OCI-LY1 (cell line): Measurements from ENCODE around the gene ATL1.

ENCODE experiments used
- H2AFZ ChIP-seq: fragments of 200-600 bp; sonication (generic), shearing (Covaris generic); 2 replicates; pipeline ENCODE4 v1.6.0; 2014; ENCODE audit warnings: antibody characterized with exemption, mild to moderate bottlenecking, low read length
- H3F3A ChIP-seq: fragments of 200-600 bp; sonication (generic), shearing (Covaris generic); 2 replicates; pipeline ENCODE4 v1.6.0; 2014; ENCODE audit warnings: mild to moderate bottlenecking, antibody characterized with exemption, low read length, moderate library complexity; ENCODE audit not compliant: insufficient read depth
- H3K27ac ChIP-seq: fragments of 200-600 bp; sonication (generic); 2 replicates; pipeline ENCODE4 v1.5.1; 2014; ENCODE audit warnings: low read length, mixed run types, mild to moderate bottlenecking, low read depth; ENCODE audit not compliant: poor library complexity, severe bottlenecking
- H3K27me3 ChIP-seq: fragments of 200-600 bp; sonication (generic); 2 replicates; pipeline ENCODE4 v1.6.0; 2014; ENCODE audit warnings: antibody characterized with exemption, mild to moderate bottlenecking, low read length, moderate library complexity; ENCODE audit not compliant: insufficient read depth
- H3K36me3 ChIP-seq: fragments of 200-600 bp; sonication (generic); 2 replicates; pipeline ENCODE4 v1.6.1; 2014; ENCODE audit warnings: mild to moderate bottlenecking, antibody characterized with exemption, low read length, moderate library complexity, mixed read lengths; ENCODE audit not compliant: insufficient read depth
- H3K4me1 ChIP-seq: fragments of 200-600 bp; sonication (generic); 2 replicates; pipeline ENCODE4 v1.5.1; 2014; ENCODE audit warnings: mild to moderate bottlenecking, low read length, moderate library complexity; ENCODE audit not compliant: insufficient read depth, severe bottlenecking
- H3K4me2 ChIP-seq: fragments of 200-600 bp; sonication (generic), shearing (Covaris generic); 2 replicates; pipeline ENCODE4 v1.6.1; 2014; ENCODE audit warnings: low read length
- H3K4me3 ChIP-seq: fragments of 200-600 bp; sonication (generic); 2 replicates; pipeline ENCODE4 v1.5.1; 2014; ENCODE audit warnings: low read length, low read depth, mild to moderate bottlenecking, mixed read lengths; ENCODE audit not compliant: poor library complexity, severe bottlenecking
- H3K79me2 ChIP-seq: fragments of 200-600 bp; shearing (Covaris generic); 2 replicates; pipeline ENCODE4 v1.6.1; 2016; ENCODE audit warnings: mixed run types, low read length, mixed read lengths; ENCODE audit not compliant: insufficient read depth
- H3K9ac ChIP-seq: fragments of 200-600 bp; sonication (generic), shearing (Covaris generic); 2 replicates; pipeline ENCODE4 v1.6.1; 2014; ENCODE audit warnings: mild to moderate bottlenecking, low read length, mixed read lengths
- H3K9me2 ChIP-seq: fragments of 200-600 bp; sonication (generic), shearing (Covaris generic); 2 replicates; pipeline ENCODE4 v1.6.1; 2014; ENCODE audit warnings: low read depth, mild to moderate bottlenecking, low read length, mixed read lengths
- H3K9me3 ChIP-seq: fragments of 200-600 bp; shearing (Covaris generic); 2 replicates; pipeline ENCODE4 v1.6.1; 2014; ENCODE audit warnings: low read length, mixed read lengths
- H4K20me1 ChIP-seq: fragments of 200-600 bp; sonication (generic), shearing (Covaris generic); 2 replicates; pipeline ENCODE4 v1.6.0; 2016; ENCODE audit warnings: mild to moderate bottlenecking, low read length; ENCODE audit not compliant: insufficient read depth
- EZH2 ChIP-seq: fragments of 200-600 bp; sonication (generic), shearing (Covaris generic); IDR thresholded peaks from 2 replicates; pipeline ENCODE4 v1.8.0; 2017; ENCODE audit warnings: borderline replicate concordance, mixed run types, mild to moderate bottlenecking, antibody characterized with exemption, low read length, moderate library complexity, mixed read lengths
- TF ChIP-seq, protein P1 (sequence below): fragments of 200-600 bp; sonication (generic), shearing (Covaris generic); IDR thresholded peaks from 2 replicates; pipeline ENCODE4 v1.5.1; 2017; ENCODE audit warnings: mild to moderate bottlenecking, antibody characterized with exemption, low read length, moderate library complexity, mixed read lengths

The ATL1 gene

DNA sequence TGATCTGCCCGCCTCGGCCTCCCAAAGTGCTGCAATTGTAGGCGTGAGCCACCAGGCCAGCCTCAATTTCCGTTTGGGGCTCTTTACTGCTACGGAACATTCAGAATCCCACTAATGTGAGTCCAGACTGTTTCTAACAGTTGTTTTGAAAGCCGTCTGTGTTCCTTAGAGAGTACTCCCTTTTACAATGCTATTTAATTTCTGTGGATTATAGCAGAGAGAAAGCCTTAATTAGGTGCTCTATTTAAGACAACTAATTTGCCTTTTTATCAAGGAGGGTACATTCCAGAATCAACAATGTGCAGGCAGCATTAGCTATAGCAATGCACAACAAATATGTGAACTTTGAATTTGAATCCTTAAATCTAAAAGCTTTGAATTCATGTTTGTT lies 110.9 kb downstream of the ATL1 start:
- no peak overlapping the region for H2AFZ ChIP-seq
- no peaks in the 10 kb centered on the region for H3K9me3 ChIP-seq
- H3K4me3 ChIP-seq: no peak overlapping the region
- no peak overlapping the region for H3K27ac ChIP-seq
- H3K9me2 ChIP-seq: no peaks in the 10 kb centered on the region
- no peak for TF ChIP-seq EZH2
- TF ChIP-seq, protein P1, sequence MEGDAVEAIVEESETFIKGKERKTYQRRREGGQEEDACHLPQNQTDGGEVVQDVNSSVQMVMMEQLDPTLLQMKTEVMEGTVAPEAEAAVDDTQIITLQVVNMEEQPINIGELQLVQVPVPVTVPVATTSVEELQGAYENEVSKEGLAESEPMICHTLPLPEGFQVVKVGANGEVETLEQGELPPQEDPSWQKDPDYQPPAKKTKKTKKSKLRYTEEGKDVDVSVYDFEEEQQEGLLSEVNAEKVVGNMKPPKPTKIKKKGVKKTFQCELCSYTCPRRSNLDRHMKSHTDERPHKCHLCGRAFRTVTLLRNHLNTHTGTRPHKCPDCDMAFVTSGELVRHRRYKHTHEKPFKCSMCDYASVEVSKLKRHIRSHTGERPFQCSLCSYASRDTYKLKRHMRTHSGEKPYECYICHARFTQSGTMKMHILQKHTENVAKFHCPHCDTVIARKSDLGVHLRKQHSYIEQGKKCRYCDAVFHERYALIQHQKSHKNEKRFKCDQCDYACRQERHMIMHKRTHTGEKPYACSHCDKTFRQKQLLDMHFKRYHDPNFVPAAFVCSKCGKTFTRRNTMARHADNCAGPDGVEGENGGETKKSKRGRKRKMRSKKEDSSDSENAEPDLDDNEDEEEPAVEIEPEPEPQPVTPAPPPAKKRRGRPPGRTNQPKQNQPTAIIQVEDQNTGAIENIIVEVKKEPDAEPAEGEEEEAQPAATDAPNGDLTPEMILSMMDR: no peak
- H3K4me1 ChIP-seq: peaks cover 22% of the 10 kb centered on the region
- peaks cover 13% of the 10 kb centered on the region for H3K79me2 ChIP-seq
- H3K9ac ChIP-seq: no peak overlapping the region
- H4K20me1 ChIP-seq: no peaks in the 10 kb centered on the region
- no peak overlapping the region for H3K4me2 ChIP-seq
- H3K36me3 ChIP-seq: no peaks in the 10 kb centered on the region
- no peaks in the 10 kb centered on the region for H3K27me3 ChIP-seq
- H3F3A ChIP-seq: no peaks in the 10 kb centered on the region

DNA sequence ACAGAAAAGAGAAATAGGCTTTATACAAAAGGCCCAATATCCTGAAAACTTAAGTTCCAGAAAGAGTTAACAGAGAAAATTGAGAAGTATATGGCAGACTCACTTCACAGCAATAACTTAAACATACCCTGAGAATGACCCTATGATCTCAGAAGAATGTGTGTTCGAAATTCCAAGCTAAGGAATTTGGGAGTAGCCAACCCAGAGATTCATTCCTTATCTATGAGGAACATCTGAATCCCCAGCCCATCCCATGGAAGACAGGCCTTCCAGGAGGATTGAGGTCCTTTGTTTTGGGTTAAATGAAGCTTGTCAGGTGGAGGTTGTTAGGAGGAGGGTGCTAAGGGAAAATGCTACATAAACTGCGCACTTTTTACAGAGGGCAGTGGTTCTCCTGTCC lies 115.7 kb downstream of the ATL1 start:
- Histone ChIP-seq H3K27ac (no peak overlapping the region), H3K36me3 (no peaks in the 10 kb centered on the region), H3K9me3 (no peaks in the 10 kb centered on the region), H3K9me2 (no peaks in the 10 kb centered on the region), H3K9ac (no peak overlapping the region), H4K20me1 (no peaks in the 10 kb centered on the region), H2AFZ (no peak overlapping the region), H3K79me2 (no peaks in the 10 kb centered on the region), H3K4me3 (no peak overlapping the region), H3F3A (no peaks in the 10 kb centered on the region), H3K4me2 (no peak overlapping the region), H3K4me1 (peaks cover 15% of the 10 kb centered on the region), H3K27me3 (no peaks in the 10 kb centered on the region)
- TF ChIP-seq, protein P1: no peak
- TF ChIP-seq EZH2: no peak

DNA sequence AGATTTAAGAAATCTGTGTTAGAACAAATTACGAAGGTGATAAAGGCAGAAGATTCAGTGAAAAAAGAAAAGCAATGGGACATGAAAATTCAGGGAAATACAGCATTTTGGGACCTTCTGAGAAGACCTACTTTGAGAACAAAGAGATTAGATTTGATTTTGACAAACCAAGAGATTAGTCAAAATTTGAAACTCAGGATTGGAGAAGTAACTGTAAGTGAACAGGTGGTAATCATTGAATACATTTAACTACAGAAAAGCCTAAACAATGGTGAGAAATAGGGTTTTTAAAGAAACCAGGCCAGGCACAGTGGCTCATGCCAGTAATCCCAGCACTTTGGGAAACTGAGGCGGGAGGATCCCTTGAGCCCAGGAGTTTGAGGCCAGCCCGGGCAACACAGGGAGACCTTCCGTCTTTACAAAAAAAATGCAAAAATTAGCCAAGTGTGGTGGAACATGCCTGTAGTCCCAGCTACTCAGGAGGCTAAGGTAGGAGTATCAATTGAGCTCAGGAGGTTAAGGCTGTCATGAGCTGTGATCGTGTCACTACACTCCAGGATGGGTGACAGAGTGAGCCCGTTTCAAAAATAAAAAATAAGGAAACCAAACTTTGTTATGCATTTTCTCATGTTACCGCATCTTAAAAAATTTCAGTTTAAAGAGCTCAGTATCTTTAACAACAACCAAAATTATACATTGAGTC lies 117.0 kb downstream of the ATL1 start:
- H3K4me3 ChIP-seq: no peak overlapping the region
- no peaks in the 10 kb centered on the region for H3K9me2 ChIP-seq
- TF ChIP-seq, protein P1: no peak
- TF ChIP-seq EZH2: no peak
- no peaks in the 10 kb centered on the region for H3K79me2 ChIP-seq
- no peak overlapping the region for H3K27ac ChIP-seq
- no peaks in the 10 kb centered on the region for H3F3A ChIP-seq
- no peaks in the 10 kb centered on the region for H4K20me1 ChIP-seq
- peak overlapping the region; percentile 50 for H3K4me2 ChIP-seq
- peak overlapping the region; percentile 71; the same call in 1 of the 2 replicates for H2AFZ ChIP-seq
- no peak overlapping the region for H3K9ac ChIP-seq
- no peaks in the 10 kb centered on the region for H3K27me3 ChIP-seq
- H3K9me3 ChIP-seq: no peaks in the 10 kb centered on the region
- peaks cover 15% of the 10 kb centered on the region for H3K4me1 ChIP-seq
- H3K36me3 ChIP-seq: no peaks in the 10 kb centered on the region
